ENCODE measurements around the gene ICAM4. TPM values are rescaled to one million over a fixed set of nuclear protein-coding genes. Genes with fewer than 3 reads are reported as not detected.
A peak's percentile ranks its signal among the peaks of the same experiment; 100 is the strongest.

Gene ICAM4
- total and polyA plus RNA-seq, 2 of the 13 experiments (the other 11 are each of a cell fraction or from before 2014, with no cell fraction given), result 2.9 to 4.0 TPM

- TF ChIP-seq ATF3 (CRISPR knock-in tag; IDR thresholded peaks at IDR 0.05) (no peak), ZNF761 (CRISPR knock-in tag; conservative IDR thresholded peaks at IDR 0.05) (no peak), KDM6A (CRISPR knock-in tag; IDR thresholded peaks at IDR 0.05; ENCODE audit: low read depth) (no peak), HDAC2 (CRISPR knock-in tag; IDR thresholded peaks at IDR 0.05) (peak; percentile 13; the same call in 1 of the 2 replicates), SAFB2 (CRISPR knock-in tag; IDR thresholded peaks at IDR 0.05; ENCODE audit: borderline replicate concordance, low read depth) (no peak), NFYB (CRISPR knock-in tag; IDR thresholded peaks at IDR 0.05) (no peak), CREBL2 (CRISPR knock-in tag; IDR thresholded peaks at IDR 0.05; ENCODE audit: borderline replicate concordance) (no peak), ZNF207 (IDR thresholded peaks at IDR 0.05; ENCODE audit: borderline replicate concordance) (no peak), POLR2A (IDR thresholded peaks at IDR 0.05; ENCODE audit: insufficient read depth in 1 of 2, low read depth in 2 of 2, low read length in 2 of 2) (no peak), TCF7 (IDR thresholded peaks at IDR 0.05; ENCODE audit: low read depth) (no peak), MAX (IDR thresholded peaks at IDR 0.05) (peak; percentile 51; the same call in 1 of the 2 replicates), ETV5 (CRISPR knock-in tag; IDR thresholded peaks at IDR 0.05; ENCODE audit: borderline replicate concordance) (no peak), THAP8 (CRISPR knock-in tag; IDR thresholded peaks at IDR 0.05; ENCODE audit: borderline replicate concordance) (no peak), LBX2 (CRISPR knock-in tag; IDR thresholded peaks at IDR 0.05; ENCODE audit: borderline replicate concordance) (no peak), NFKBIZ (CRISPR knock-in tag; IDR thresholded peaks at IDR 0.05) (no peak), ZBTB34 (CRISPR knock-in tag; IDR thresholded peaks at IDR 0.05) (no peak), PLSCR1 (CRISPR knock-in tag; IDR thresholded peaks at IDR 0.05; ENCODE audit: borderline replicate concordance) (no peak), ZBTB14 (CRISPR knock-in tag; IDR thresholded peaks at IDR 0.05) (peak; percentile 65; the same call in 1 of the 2 replicates), KMT2A (CRISPR knock-in tag; IDR thresholded peaks at IDR 0.05) (no peak), JUND (CRISPR knock-in tag; IDR thresholded peaks at IDR 0.05) (no peak), ZFP91 (CRISPR knock-in tag; IDR thresholded peaks at IDR 0.05; ENCODE audit: borderline replicate concordance) (peak; percentile 60; the same call in 1 of the 2 replicates), KLF6 (CRISPR knock-in tag; IDR thresholded peaks at IDR 0.05) (no peak)
Measured at GRCh38 chr19:10295305-10295846, 8.6 kb downstream of the ICAM4 start (continued).
